ENCODE data around the gene LIMS1. TPM values are rescaled to one million over a fixed set of nuclear protein-coding genes. Genes with fewer than 3 reads are reported as not detected.

LIMS1 gene
- total RNA-seq, 8 experiments from 2014 or later = 8.5 to 38.3 (median 20.7) TPM

- in situ Hi-C loops (cut with MboI; ENCODE audit: low pct_unique_long_range_greater_than_20kb in 2 of 9, low sequenced_read_pairs in 9 of 9, unreplicated experiment in 9 of 9) = no loop called here
- 75 to 100% (median 94%) methylated on average over 1 to 2 of the region's 2 CpGs; no CpG with 5 or more reads in 2 of the 10 experiments for WGBS, 10 experiments
These were observed 87.7 kb downstream of the LIMS1 start for GRCh38 chr2:108621687-108622681.

GRCh38 chr2:108623616-108624015 is 89.3 kb downstream of the LIMS1 start:
- in situ Hi-C loops (cut with MboI; ENCODE audit: low pct_unique_long_range_greater_than_20kb in 2 of 9, low sequenced_read_pairs in 9 of 9, unreplicated experiment in 9 of 9) = no loop called here
- Histone ChIP-seq H3K4me3 (no peak overlapping the region), H3K27ac (no peak overlapping the region), H3K4me1 (replicated peaks in 1 of 2) (peaks cover 24 to 26% of the 10 kb centered on the region in 2 donors)
- WGBS, 10 experiments = 51 to 80% (median 64%) methylated on average over 3 to 6 of the region's 6 CpGs; no CpG with 5 or more reads in 1 of the 10 experiments
- ATAC-seq (replicated peaks in 6 of 8) = no peak

More at GRCh38 chr2:108621687-108622681, 87.7 kb downstream of the LIMS1 start:
- peaks cover 28 to 30% of the 10 kb centered on the region in 2 donors for H3K4me1 ChIP-seq (replicated peaks in 1 of 2)
- H3K4me3 ChIP-seq = no peak overlapping the region
- H3K27ac ChIP-seq = no peak overlapping the region
- ATAC-seq (replicated peaks in 6 of 8) = no peak

DNA sequence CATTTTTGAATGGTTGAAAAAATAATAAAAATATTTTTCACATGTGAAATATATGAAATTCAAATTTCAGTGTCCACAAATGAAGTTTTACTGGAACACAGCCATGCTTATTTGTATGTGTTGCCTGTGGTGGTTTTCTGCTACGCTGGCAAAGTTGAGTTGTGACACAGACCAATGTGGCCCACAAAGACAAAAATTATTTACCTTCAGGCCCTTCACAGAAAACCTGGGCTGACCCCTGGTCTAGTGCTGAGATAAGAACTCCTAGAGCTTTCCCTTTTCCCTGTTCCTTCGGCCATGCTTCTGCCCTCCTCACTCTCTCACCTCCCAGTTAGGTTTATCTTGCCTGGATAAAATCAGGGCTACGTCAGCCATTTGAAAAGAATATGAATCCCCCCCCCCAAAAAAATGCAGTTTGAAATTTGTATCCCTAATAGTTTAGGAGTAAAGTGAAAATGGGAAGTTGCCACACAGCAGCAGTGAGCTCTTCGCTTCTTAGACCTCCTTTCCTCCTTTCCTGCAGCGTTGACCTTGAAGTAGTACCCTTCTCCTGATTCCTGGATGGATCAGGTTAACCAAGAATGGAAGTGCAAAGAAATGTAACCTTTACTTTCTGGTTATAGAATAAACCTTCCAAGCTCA is 91.0 kb downstream of the LIMS1 start:
- WGBS, 10 experiments = 0 to 100% (median 95%) methylated on average over 1 to 5 of the region's 5 CpGs; no CpG with 5 or more reads in 1 of the 10 experiments
- H3K4me1 ChIP-seq (replicated peaks in 1 of 2) = peaks cover 17% of the 10 kb centered on the region in 2 donors
- in situ Hi-C loops (cut with MboI; ENCODE audit: low pct_unique_long_range_greater_than_20kb in 2 of 9, low sequenced_read_pairs in 9 of 9, unreplicated experiment in 9 of 9) = no loop called here
- no peak for ATAC-seq (replicated peaks in 6 of 8)
- H3K4me3 ChIP-seq = no peak overlapping the region
- H3K27ac ChIP-seq = no peak overlapping the region

DNA sequence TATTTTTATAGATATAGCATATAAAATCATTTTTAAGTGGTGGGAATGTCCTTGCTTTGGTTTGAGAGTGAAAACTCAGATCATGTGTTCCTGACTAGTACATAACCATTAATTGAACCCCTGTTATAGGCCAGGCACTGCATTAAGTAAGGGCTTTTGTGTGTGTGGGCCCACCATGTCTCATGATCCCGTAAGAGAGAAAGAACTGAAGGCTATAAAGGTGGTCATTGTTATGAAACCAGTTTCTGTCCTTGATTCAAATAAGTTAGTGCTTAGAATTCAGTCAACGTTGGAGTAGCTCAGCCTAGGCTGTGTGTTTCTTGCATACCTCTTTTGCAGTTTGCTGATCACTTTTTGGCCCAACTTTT is 91.5 kb downstream of the LIMS1 start:
- 20 to 64% (median 56%) methylated on average over 1 to 2 of the region's 2 CpGs; no CpG with 5 or more reads in 2 of the 10 experiments for WGBS, 10 experiments

GRCh38 chr2:108626995-108627394 is 92.7 kb downstream of the LIMS1 start:
- in situ Hi-C loops (cut with MboI; ENCODE audit: low pct_unique_long_range_greater_than_20kb in 2 of 9, low sequenced_read_pairs in 9 of 9, unreplicated experiment in 9 of 9) = no loop called here
- 69 to 100% (median 100%) methylated on average over 1 to 2 of the region's 2 CpGs; no CpG with 5 or more reads in 2 of the 10 experiments for WGBS, 10 experiments
- Histone ChIP-seq H3K4me3 (no peak overlapping the region), H3K4me1 (replicated peaks in 1 of 2) (peaks cover 0 to under 1% of the 10 kb centered on the region in 2 donors), H3K27ac (no peak overlapping the region)
- ATAC-seq (replicated peaks in 6 of 8) = no peak

More for the DNA sequence above, 91.5 kb downstream of the LIMS1 start:
- Histone ChIP-seq H3K4me1 (replicated peaks in 1 of 2) (peaks cover 11 to 12% of the 10 kb centered on the region in 2 donors), H3K27ac (no peak overlapping the region), H3K4me3 (no peak overlapping the region)
- ATAC-seq (replicated peaks in 6 of 8) = no peak
- in situ Hi-C loops (cut with MboI; ENCODE audit: low pct_unique_long_range_greater_than_20kb in 2 of 9, low sequenced_read_pairs in 9 of 9, unreplicated experiment in 9 of 9) = no loop called here

DNA sequence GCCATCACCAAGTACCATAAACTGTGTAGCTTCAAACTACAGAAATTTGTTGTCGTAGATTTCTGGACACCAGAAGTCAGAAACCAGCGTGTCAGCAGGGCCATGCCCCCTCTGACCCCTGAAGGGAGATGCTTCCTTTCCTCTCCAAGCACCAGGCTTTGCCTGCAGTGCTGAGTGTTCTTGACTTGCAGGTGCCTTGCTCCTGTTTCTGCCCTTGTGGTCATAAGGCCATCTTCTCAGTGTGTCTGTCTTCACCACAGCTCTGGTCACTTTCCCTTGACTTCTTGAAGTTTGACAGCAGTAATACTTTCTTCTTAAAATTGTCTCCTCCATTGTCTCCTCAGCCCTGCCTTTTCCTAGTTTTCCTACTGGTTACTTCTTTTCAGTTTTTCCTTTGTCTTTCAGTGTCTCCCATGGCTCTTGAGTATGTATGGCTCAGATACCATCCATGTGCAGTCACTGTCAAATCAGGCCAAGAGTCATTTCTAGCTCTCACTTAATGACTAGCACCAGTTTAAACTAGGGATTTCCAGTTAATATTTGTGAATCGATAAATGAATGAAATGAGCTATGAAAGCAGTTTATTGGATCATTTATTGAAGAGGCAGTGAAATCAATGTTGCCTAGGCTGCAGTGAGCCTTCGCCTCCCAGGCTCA is 93.8 kb downstream of the LIMS1 start:
- Histone ChIP-seq H3K27ac (no peak overlapping the region), H3K4me3 (no peak overlapping the region), H3K4me1 (replicated peaks in 1 of 2) (peaks cover 0 to 6% of the 10 kb centered on the region in 2 donors)
- ATAC-seq (replicated peaks in 6 of 8) = no peak
- in situ Hi-C loops (cut with MboI; ENCODE audit: low pct_unique_long_range_greater_than_20kb in 2 of 9, low sequenced_read_pairs in 9 of 9, unreplicated experiment in 9 of 9) = no loop called here
- 89 to 100% (median 95%) methylated on average over 1 to 4 of the region's 4 CpGs; no CpG with 5 or more reads in 3 of the 10 experiments for WGBS, 10 experiments

DNA sequence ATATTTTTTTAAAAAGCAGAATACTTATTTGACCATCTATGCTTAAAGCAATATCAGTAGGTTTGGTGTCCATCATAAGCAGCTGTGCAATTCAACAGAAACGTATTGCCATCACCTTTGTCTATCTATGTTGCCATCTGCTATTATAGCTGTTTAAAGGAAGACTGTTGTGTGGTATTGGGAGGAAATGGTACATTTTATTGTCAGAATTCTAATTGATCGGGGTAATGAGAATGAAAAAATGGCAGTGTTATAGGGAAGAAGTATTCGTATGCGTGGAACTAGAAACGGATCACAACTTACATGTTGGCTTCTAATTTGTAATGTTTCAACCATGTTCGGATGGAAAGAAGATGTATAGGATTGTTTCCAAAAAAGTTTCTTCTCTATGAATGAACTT is 94.7 kb downstream of the LIMS1 start:
- no peak for ATAC-seq (replicated peaks in 6 of 8)
- 86 to 100% (median 94%) methylated on average over 2 to 6 of the region's 6 CpGs for WGBS, 10 experiments
- in situ Hi-C loops (cut with MboI; ENCODE audit: low pct_unique_long_range_greater_than_20kb in 2 of 9, low sequenced_read_pairs in 9 of 9, unreplicated experiment in 9 of 9) = no loop called here
- no peak overlapping the region for H3K4me3 ChIP-seq
- peaks cover 2 to 8% of the 10 kb centered on the region in 2 donors for H3K4me1 ChIP-seq (replicated peaks in 1 of 2)
- no peak overlapping the region for H3K27ac ChIP-seq

DNA sequence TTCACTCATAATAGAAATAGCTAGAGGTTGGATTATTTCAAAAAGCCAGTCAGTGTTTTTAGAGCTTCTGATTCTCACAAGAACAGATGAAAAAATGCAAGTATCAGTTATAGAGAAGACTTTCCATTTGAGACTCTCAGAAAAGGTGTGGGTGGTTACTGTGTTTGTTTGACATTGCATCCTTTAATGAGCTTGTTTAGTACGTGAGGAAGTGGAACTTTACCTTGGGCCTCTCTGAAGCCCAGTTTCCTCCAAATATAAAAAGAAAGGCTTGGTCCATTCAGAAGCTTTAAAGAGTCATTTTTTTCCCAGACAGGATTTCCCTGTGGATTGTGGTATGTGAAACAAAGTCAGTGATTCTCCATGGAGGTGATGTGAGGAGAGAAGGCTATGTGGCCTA is 95.1 kb downstream of the LIMS1 start:
- H3K4me3 ChIP-seq = no peak overlapping the region
- no peak overlapping the region for H3K27ac ChIP-seq
- ATAC-seq (replicated peaks in 6 of 8) = no peak
- H3K4me1 ChIP-seq (replicated peaks in 1 of 2) = peaks cover 4 to 11% of the 10 kb centered on the region in 2 donors
- WGBS, 10 experiments = 67 to 100% (median 89%) methylated on average over 1 of the region's 1 CpG; no CpG with 5 or more reads in 6 of the 10 experiments
- in situ Hi-C loops (cut with MboI; ENCODE audit: low pct_unique_long_range_greater_than_20kb in 2 of 9, low sequenced_read_pairs in 9 of 9, unreplicated experiment in 9 of 9) = no loop called here

DNA sequence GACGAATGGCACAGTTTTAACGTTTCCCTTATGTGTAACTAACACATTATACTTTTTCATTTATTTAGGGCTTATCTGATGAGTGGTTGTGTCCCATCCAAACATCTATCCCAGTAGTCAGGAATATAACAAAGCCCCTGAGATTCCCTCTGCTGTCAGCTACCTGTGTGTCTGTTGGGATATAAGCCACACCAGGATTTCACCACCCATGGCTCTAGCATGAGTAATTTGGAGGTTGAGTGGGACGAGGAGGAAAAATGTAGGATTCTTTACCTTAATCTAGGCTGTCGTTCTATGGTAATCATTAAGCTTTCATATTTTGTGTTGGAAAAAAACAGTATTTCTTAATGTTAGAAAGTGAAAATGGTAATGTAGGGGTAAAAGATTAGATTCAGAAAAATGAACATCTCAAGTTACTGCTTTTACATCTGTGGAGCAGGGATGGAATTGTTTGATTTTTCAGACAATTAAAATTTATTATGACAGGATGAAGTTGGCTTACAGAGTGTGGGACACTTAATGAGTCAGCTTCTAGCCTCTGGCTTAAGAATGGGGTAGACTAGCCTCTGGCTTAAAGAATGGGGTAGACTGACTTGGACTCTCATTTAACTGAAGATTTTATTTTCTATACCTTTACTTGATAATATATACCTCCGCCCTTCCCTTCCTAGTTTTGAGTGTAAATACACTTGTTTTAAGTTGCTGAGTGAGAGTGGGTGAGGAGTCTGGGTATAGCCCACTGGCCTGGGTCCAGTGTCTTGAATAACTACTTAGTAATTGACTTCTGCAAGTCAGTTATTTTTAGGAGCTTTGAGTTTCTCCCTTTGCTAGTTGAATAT is 96.5 kb downstream of the LIMS1 start:
- Histone ChIP-seq H3K4me1 (replicated peaks in 1 of 2) (peaks cover 4 to 14% of the 10 kb centered on the region in 2 donors), H3K27ac (no peak overlapping the region), H3K4me3 (no peak overlapping the region)
- no peak for ATAC-seq (replicated peaks in 6 of 8)
- in situ Hi-C loops (cut with MboI; ENCODE audit: low pct_unique_long_range_greater_than_20kb in 2 of 9, low sequenced_read_pairs in 9 of 9, unreplicated experiment in 9 of 9) = no loop called here
- WGBS, 10 experiments = 80 to 98% (median 89%) methylated on average over 2 to 5 of the region's 5 CpGs

GRCh38 chr2:108632332-108633160 is 98.3 kb downstream of the LIMS1 start:
- no peak overlapping the region for H3K4me3 ChIP-seq
- H3K27ac ChIP-seq = no peak overlapping the region
- peaks cover 12 to 27% of the 10 kb centered on the region in 2 donors for H3K4me1 ChIP-seq (replicated peaks in 1 of 2)
- 56 to 100% (median 83%) methylated on average over 1 to 5 of the region's 5 CpGs; no CpG with 5 or more reads in 1 of the 10 experiments for WGBS, 10 experiments
- ATAC-seq (replicated peaks in 6 of 8) = no peak
- in situ Hi-C loops (cut with MboI; ENCODE audit: low pct_unique_long_range_greater_than_20kb in 2 of 9, low sequenced_read_pairs in 9 of 9, unreplicated experiment in 9 of 9) = no loop called here

GRCh38 chr2:108633409-108633808 is 99.1 kb downstream of the LIMS1 start:
- 50 to 100% (median 100%) methylated on average over 1 of the region's 1 CpG; no CpG with 5 or more reads in 3 of the 10 experiments for WGBS, 10 experiments
- no peak overlapping the region for H3K4me3 ChIP-seq
- ATAC-seq (replicated peaks in 6 of 8) = no peak
- in situ Hi-C loops (cut with MboI; ENCODE audit: low pct_unique_long_range_greater_than_20kb in 2 of 9, low sequenced_read_pairs in 9 of 9, unreplicated experiment in 9 of 9) = no loop called here
- peaks cover 12 to 27% of the 10 kb centered on the region in 2 donors for H3K4me1 ChIP-seq (replicated peaks in 1 of 2)
- no peak overlapping the region for H3K27ac ChIP-seq
